ENCODE results near the gene ADAMTS8. TPM values are rescaled to one million over a fixed set of nuclear protein-coding genes. Genes with fewer than 3 reads are reported as not detected.
A peak's percentile ranks its signal among the peaks of the same experiment; 100 is the strongest.

The ADAMTS8 gene
- total RNA-seq, 2 donors from 2014 or later = 0.42 to 12.2 TPM

DNA sequence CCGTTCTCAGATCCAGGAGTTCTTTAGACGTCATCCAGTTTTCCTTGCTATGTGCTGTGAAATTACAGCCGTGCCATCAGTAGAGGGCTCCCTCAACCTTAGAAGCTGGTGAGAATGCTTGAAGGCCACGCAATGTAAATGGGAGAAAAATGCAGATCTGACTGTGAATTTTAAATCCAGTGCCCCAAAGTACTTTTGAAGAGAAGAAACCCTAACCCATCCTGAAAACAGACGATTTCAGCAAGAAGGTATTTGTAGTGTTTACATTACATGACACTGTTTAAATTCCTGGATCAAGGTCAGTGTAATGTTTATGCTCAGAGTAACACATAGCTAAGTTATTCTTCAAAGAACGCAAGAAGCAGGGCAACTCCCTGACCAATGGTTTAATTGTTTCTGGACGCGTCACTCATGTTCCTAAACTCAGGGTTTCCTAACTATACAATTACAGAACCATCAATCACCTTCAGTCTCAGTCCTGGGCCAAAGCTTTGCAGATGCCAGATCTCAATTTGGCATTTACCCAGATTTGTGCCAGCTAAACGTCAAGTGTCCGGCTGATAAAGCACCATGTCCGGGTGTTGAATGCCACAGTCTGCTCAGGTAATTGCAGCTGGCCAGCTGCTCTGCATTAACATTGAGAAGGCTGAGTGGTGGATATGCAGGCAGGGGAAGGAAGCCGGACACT is 38.2 kb downstream of the ADAMTS8 start:
- H3K27ac ChIP-seq = no peak overlapping the region
- intact Hi-C loops (cut with DNase I) = no loop called here

DNA sequence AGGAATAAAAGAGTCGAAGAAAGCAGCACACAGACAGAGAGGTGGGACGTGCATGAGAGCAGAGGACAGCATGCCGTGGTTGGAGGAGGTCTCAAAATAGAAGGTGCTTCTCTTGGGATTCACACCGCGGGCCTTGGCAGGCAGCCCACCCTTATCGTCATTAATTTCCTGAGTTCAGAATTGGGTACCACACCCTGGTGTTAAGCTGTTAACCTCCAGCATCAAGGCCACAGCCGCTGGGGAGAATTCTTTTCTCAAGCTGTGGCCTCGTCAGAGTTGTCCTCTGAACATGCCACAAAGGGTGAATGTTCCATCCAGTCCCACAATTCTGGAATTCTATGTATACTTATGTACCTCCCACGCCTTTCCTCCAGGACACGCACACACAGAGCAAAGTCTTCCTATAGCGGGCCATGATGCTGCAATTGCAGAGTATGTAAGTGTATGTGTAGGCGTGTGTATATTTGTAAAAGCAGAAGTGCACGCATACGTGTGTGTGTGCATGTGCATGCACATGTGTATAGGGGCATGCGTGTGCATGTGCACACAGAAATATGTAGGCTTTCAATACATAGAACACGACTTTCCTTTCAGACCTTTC is 39.0 kb downstream of the ADAMTS8 start:
- H3K27ac ChIP-seq = no peak overlapping the region
- peaks cover 5% of the 10 kb centered on the region for H3K4me1 ChIP-seq
- peak overlapping the region; percentile 4 for H3K4me3 ChIP-seq
- DNase-seq = peak; percentile 63
- TF ChIP-seq, protein P1, sequence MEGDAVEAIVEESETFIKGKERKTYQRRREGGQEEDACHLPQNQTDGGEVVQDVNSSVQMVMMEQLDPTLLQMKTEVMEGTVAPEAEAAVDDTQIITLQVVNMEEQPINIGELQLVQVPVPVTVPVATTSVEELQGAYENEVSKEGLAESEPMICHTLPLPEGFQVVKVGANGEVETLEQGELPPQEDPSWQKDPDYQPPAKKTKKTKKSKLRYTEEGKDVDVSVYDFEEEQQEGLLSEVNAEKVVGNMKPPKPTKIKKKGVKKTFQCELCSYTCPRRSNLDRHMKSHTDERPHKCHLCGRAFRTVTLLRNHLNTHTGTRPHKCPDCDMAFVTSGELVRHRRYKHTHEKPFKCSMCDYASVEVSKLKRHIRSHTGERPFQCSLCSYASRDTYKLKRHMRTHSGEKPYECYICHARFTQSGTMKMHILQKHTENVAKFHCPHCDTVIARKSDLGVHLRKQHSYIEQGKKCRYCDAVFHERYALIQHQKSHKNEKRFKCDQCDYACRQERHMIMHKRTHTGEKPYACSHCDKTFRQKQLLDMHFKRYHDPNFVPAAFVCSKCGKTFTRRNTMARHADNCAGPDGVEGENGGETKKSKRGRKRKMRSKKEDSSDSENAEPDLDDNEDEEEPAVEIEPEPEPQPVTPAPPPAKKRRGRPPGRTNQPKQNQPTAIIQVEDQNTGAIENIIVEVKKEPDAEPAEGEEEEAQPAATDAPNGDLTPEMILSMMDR (IDR thresholded peaks at IDR 0.05) = no peak
- no peaks in the 10 kb centered on the region for H3K36me3 ChIP-seq
- H3K9me3 ChIP-seq = no peaks in the 10 kb centered on the region
- no peaks in the 10 kb centered on the region for H3K27me3 ChIP-seq
- H3K9ac ChIP-seq (ENCODE audit: low read depth in 2 of 2, low read length in 2 of 2) = no peak overlapping the region
- intact Hi-C loops (cut with DNase I) = no loop called here

More for the DNA sequence above, 38.2 kb downstream of the ADAMTS8 start:
- DNase-seq = no peak
- no peak overlapping the region for H3K4me3 ChIP-seq
- no peak overlapping the region for H3K9ac ChIP-seq (ENCODE audit: low read depth in 2 of 2, low read length in 2 of 2)
- peaks cover 5% of the 10 kb centered on the region for H3K4me1 ChIP-seq
- no peaks in the 10 kb centered on the region for H3K9me3 ChIP-seq
- TF ChIP-seq, protein P1 (IDR thresholded peaks at IDR 0.05) = no peak
- H3K27me3 ChIP-seq = no peaks in the 10 kb centered on the region
- H3K36me3 ChIP-seq = no peaks in the 10 kb centered on the region

DNA sequence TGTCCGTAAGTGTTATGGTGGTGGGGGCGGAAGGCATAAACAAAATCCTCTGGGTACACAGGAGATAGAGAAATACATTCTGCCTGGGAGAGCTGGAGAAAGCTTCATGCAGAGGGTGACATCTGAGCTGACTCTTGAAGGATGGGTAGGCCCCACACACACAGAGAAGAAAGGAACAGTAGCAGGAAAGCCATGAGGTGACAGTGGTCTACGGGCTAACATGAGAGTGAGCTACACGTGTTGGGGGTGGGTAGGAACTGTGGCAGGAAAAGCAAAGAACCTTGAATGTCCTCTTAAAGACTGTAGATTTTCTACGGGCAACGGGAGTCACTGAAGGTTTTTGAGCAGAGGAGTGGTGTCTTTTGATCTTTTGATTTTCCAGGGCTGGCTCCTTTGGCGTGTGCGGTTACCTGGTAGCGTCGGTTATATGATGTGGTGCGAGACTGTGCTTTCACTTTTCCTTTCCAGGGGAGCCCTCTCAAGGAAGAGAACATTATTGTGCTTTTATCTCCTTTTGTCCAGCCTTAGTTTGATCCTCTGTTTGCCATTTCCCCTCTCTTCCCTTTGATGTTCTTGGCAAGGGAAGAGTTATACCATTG is 39.7 kb downstream of the ADAMTS8 start:
- Histone ChIP-seq H3K9me3 (no peaks in the 10 kb centered on the region), H3K4me3 (peak overlapping the region; percentile 4), H3K4me1 (peaks cover 5% of the 10 kb centered on the region), H3K27ac (no peak overlapping the region), H3K9ac (ENCODE audit: low read depth in 2 of 2, low read length in 2 of 2) (no peak overlapping the region), H3K36me3 (no peaks in the 10 kb centered on the region), H3K27me3 (no peaks in the 10 kb centered on the region)
- TF ChIP-seq, protein P1 (IDR thresholded peaks at IDR 0.05) = no peak
- intact Hi-C loops (cut with DNase I) = no loop called here
- DNase-seq = no peak

DNA sequence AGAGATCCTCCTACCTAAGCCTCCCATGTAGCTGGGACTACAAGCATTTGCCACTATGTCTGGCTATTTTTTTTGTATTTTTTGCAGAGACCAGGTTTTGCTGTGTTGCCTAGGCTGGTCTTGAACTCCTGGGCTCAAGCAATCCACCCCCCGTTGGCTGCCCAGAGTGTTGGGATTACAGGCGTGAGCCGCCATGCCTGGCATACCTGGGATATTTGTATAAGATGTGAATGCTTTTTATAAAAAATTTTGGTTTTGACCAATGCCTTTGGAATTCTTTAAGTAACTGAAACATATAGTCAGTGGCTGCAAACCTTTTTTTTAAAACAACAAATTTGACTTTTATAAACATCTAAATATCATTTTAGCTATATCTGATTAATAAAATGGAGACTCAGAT is 42.4 kb downstream of the ADAMTS8 start:
- Histone ChIP-seq H3K27ac (no peak overlapping the region), H3K9ac (ENCODE audit: low read depth in 2 of 2, low read length in 2 of 2) (no peak overlapping the region), H3K4me1 (peaks cover 5% of the 10 kb centered on the region), H3K27me3 (no peaks in the 10 kb centered on the region), H3K9me3 (no peaks in the 10 kb centered on the region), H3K4me3 (no peak overlapping the region), H3K36me3 (no peaks in the 10 kb centered on the region)
- TF ChIP-seq, protein P1 (IDR thresholded peaks at IDR 0.05) = no peak
- DNase-seq = no peak
- intact Hi-C loops (cut with DNase I) = no loop called here

DNA sequence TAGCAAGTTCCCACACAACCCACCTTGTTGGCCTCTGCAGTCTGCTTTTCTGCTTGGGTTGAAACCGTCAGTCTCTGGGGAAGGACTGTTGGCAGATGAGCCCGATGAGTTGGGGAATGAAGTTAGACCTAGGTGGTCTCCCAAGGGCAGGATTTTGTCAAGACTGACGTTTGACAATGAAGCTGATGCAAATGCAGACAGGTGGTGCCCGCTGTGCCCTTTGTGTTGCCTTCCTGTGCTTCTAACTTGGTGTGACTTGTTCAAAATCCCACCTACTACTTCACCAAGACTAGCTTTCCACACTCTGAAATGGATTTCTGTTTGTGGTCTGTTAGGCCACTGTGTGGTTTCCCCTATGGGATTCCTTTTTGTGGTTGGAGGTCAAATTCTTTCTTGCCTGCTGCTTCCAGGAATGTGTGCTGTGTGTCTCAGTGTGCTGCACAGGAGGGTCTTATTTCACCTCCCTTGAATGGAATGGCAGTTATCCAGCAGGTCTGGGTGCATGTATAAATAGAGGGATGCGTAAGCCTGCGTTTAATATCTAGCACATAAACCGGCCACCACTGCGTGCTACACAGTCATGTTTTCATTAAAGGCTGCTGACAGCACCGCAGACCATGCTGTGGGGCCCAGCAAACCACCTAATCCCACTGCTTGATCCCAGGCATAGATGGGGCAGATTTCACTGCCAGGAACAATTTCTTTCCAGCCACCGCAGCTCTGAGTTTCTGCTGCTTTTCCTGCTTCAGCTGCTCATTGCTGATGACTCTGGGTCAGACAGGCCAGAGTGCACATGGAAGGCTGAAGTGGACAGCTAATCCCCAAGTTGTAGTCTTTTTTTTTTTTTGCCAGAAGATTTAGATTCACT is 44.8 kb downstream of the ADAMTS8 start:
- no peak for DNase-seq
- no peaks in the 10 kb centered on the region for H3K36me3 ChIP-seq
- no peaks in the 10 kb centered on the region for H3K27me3 ChIP-seq
- H3K9me3 ChIP-seq = no peaks in the 10 kb centered on the region
- TF ChIP-seq, protein P1 (IDR thresholded peaks at IDR 0.05) = no peak
- H3K27ac ChIP-seq = no peak overlapping the region
- H3K4me3 ChIP-seq = no peak overlapping the region
- H3K9ac ChIP-seq (ENCODE audit: low read depth in 2 of 2, low read length in 2 of 2) = no peak overlapping the region
- H3K4me1 ChIP-seq = no peaks in the 10 kb centered on the region
- intact Hi-C loops (cut with DNase I) = no loop called here

Measured in colonic mucosa (tissue), 4 donors.